ENCODE data around the gene AIG1. TPM values are rescaled to one million over a fixed set of nuclear protein-coding genes. Genes with fewer than 3 reads are reported as not detected.

AIG1 gene
- total RNA-seq, 1 donor from 2014 or later, result 14.3 TPM

DNA sequence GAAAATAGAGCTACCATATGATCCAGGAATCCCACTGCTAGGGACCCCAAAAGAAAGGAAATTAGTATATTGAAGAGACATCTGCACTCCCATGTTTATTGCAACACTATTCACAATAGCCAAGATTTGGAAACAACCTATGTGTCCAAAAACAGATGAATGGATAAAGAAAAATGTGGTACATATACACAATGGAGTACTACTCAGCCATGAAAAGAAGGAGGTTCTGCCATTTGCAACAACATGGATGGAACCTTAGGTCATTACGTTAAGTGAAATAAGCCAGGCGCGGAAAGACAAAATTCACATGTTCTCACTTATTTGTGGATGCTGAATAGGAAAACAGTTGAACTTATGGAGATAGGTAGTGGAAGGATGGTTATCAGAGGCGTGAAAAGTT, 252.5 kb downstream of the AIG1 start:
- H3K27ac Mint-ChIP-seq (ENCODE audit: unreplicated experiment), result no peak overlapping the region
- TF ChIP-seq, protein P1, sequence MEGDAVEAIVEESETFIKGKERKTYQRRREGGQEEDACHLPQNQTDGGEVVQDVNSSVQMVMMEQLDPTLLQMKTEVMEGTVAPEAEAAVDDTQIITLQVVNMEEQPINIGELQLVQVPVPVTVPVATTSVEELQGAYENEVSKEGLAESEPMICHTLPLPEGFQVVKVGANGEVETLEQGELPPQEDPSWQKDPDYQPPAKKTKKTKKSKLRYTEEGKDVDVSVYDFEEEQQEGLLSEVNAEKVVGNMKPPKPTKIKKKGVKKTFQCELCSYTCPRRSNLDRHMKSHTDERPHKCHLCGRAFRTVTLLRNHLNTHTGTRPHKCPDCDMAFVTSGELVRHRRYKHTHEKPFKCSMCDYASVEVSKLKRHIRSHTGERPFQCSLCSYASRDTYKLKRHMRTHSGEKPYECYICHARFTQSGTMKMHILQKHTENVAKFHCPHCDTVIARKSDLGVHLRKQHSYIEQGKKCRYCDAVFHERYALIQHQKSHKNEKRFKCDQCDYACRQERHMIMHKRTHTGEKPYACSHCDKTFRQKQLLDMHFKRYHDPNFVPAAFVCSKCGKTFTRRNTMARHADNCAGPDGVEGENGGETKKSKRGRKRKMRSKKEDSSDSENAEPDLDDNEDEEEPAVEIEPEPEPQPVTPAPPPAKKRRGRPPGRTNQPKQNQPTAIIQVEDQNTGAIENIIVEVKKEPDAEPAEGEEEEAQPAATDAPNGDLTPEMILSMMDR (IDR thresholded peaks at IDR 0.05; ENCODE audit: partially characterized antibody, unreplicated experiment), result no peak
- peaks cover 4% of the 10 kb centered on the region for H3K36me3 Mint-ChIP-seq (ENCODE audit: unreplicated experiment)
- no peak overlapping the region for H3K4me3 Mint-ChIP-seq (ENCODE audit: unreplicated experiment)
- no peaks in the 10 kb centered on the region for H3K27me3 Mint-ChIP-seq (ENCODE audit: unreplicated experiment)
- H3K4me1 Mint-ChIP-seq (ENCODE audit: low read depth, unreplicated experiment), result no peaks in the 10 kb centered on the region
- DNase-seq, result no peak
- no peaks in the 10 kb centered on the region for H3K9me3 Mint-ChIP-seq (ENCODE audit: unreplicated experiment)

DNA sequence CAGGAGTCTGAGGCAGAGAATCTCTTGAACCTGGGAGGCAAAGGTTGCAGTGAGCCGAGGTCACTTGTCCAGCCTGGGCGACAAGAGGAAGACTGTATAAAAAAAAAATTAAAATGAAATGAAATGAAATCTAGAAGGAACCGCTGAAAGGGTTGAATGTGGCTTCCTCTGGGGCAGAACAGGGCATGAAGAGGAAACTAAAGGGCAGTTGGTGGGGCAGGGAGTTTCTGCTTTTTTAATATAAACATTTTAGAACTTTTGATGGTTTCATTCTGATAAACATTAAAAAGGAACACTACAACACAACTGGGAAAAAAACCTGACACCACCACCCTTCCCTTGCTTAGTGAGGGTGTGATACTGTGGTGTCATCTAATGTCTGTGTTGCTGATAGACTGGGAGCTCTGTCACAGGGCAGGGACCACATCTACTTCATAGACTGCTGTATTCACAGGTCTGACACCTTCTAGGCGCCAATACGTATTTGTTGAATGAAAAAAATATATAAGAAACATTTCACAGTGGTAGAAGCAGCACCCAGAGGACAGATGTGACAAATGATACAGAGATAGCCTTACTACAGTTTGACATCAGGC, 260.9 kb downstream of the AIG1 start:
- Mint-ChIP-seq H3K4me3 (ENCODE audit: unreplicated experiment) (no peak overlapping the region), H3K27me3 (ENCODE audit: unreplicated experiment) (no peaks in the 10 kb centered on the region)

DNA sequence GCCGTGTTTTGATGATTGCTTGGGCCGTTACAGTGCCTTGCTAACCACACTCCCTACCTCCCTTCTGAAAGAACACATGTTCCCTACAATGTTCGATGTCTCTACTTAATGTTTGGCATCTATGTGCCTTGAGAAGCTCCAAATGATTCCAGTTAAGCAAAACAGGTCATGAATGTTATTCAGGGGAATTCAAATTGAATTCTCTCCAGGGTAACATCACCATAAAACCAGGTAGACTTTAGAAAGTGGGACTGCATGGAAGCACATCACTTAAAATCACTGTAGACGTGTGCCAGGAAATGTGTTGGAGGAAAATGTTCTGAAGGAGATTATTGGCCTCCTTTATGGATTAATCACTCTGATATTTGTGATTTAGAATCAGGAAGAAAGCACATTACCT, 261.7 kb downstream of the AIG1 start:
- Mint-ChIP-seq H3K27ac (ENCODE audit: unreplicated experiment) (no peak overlapping the region), H3K4me1 (ENCODE audit: low read depth, unreplicated experiment) (no peaks in the 10 kb centered on the region), H3K27me3 (ENCODE audit: unreplicated experiment) (no peaks in the 10 kb centered on the region), H3K9me3 (ENCODE audit: unreplicated experiment) (peaks cover 4% of the 10 kb centered on the region), H3K36me3 (ENCODE audit: unreplicated experiment) (no peaks in the 10 kb centered on the region), H3K4me3 (ENCODE audit: unreplicated experiment) (no peak overlapping the region)
- DNase-seq, result no peak
- TF ChIP-seq, protein P1 (IDR thresholded peaks at IDR 0.05; ENCODE audit: partially characterized antibody, unreplicated experiment), result no peak

More for the DNA sequence above, 260.9 kb downstream of the AIG1 start:
- no peak overlapping the region for H3K27ac Mint-ChIP-seq (ENCODE audit: unreplicated experiment)
- TF ChIP-seq, protein P1 (IDR thresholded peaks at IDR 0.05; ENCODE audit: partially characterized antibody, unreplicated experiment), result no peak
- no peak for DNase-seq
- H3K4me1 Mint-ChIP-seq (ENCODE audit: low read depth, unreplicated experiment), result no peaks in the 10 kb centered on the region
- no peaks in the 10 kb centered on the region for H3K36me3 Mint-ChIP-seq (ENCODE audit: unreplicated experiment)
- peaks cover 4% of the 10 kb centered on the region for H3K9me3 Mint-ChIP-seq (ENCODE audit: unreplicated experiment)

DNA sequence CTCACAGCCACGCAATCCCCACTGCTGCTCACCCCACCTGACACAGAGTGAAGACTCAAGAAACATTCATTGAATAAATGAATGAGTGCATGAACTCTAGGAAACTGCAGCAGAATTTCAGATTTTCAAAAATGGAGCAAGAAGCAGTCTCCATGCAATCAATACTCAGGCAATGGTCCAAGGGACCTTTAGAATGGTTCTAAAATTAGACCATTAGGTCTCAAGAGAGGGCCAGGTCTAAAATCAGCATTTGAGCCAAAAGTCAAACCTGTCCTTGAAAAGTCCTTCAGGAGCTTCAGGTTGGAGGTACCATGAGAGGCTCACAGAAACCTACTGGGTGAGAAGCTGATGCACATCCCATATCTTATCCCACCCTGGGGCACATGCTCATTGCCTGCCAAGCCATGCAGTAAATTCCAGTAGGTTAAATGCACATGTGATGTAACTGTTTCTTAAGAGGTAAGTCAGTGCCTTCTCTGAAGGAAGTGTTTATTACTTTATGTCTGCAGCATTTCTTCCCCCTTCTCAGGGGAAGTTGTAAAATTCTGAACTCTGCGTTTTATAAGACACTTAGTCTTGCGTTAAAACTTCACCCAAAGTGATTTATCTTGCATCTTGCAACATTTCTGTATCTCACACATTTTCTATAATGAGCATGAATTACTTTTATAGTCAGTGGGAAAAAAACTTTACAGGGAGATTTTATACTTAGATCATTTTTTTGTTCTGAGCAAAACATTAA, 263.2 kb downstream of the AIG1 start:
- Mint-ChIP-seq H3K4me1 (ENCODE audit: low read depth, unreplicated experiment) (no peaks in the 10 kb centered on the region), H3K4me3 (ENCODE audit: unreplicated experiment) (no peak overlapping the region), H3K27me3 (ENCODE audit: unreplicated experiment) (no peaks in the 10 kb centered on the region), H3K9me3 (ENCODE audit: unreplicated experiment) (no peaks in the 10 kb centered on the region), H3K27ac (ENCODE audit: unreplicated experiment) (no peak overlapping the region), H3K36me3 (ENCODE audit: unreplicated experiment) (no peaks in the 10 kb centered on the region)
- DNase-seq, result no peak
- TF ChIP-seq, protein P1 (IDR thresholded peaks at IDR 0.05; ENCODE audit: partially characterized antibody, unreplicated experiment), result no peak
